SK-N-SH (cell line): Measurements from ENCODE around the gene GDPD5. TPM values are rescaled to one million over a fixed set of nuclear protein-coding genes. Genes with fewer than 3 reads are reported as not detected.

Experiments used
- CTCF ChIA-PET: fragments of 300-600, 350-600 bp; formaldehyde crosslinking; extraction: SDS; loops from one replicate; lab custom pipeline; 2021; lab: Yijun Ruan, JAX
- POLR2A ChIA-PET: fragments of 350-600 bp; sonication (Branson Sonifier 250); formaldehyde crosslinking; extraction: SDS; loops from one replicate; lab custom pipeline; 2020; ENCODE audit warnings: antibody characterized with exemption, inconsistent platforms; lab: Yijun Ruan, JAX
- DNase-seq: peaks from one replicate; pipeline ENCODE4 v3.0.0; 2012
- H2AFZ ChIP-seq: fragments of 200-600 bp; sonication (generic); 2 replicates; pipeline ENCODE4 v1.8.1; 2016; ENCODE audit warnings: antibody characterized with exemption, mild to moderate bottlenecking, low read depth
- H3F3A ChIP-seq: fragments of 200-600 bp; sonication (generic); replicated peaks from 2 replicates; pipeline ENCODE3; 2016; ENCODE audit warnings: antibody characterized with exemption, mild to moderate bottlenecking; ENCODE audit not compliant: insufficient read depth
- H3K27ac ChIP-seq, 2 experiments: fragments of 200-500 bp in 1 of 2; fragments of 200-600 bp in 1 of 2; sonication (Bioruptor generic) in 1 of 2; sonication (generic), shearing (Covaris generic) in 1 of 2; 2 replicates each; pipeline versions ENCODE4 v1.5.1 to v1.6.1; 2014 to 2016; ENCODE audit warnings: low read depth in 2 of 2, inconsistent platforms in 1 of 2, low read length in 1 of 2, mild to moderate bottlenecking in 1 of 2, mixed read lengths in 1 of 2
- H3K27me3 ChIP-seq: fragments of 200-600 bp; sonication (generic), shearing (Covaris generic); 2 replicates; pipeline ENCODE4 v1.6.1; 2016; ENCODE audit warnings: mixed run types; ENCODE audit not compliant: insufficient read depth
- H3K36me3 ChIP-seq, 2 experiments: fragments of 200-500 bp in 1 of 2; fragments of 200-600 bp in 1 of 2; sonication (Bioruptor generic) in 1 of 2; sonication (generic) in 1 of 2; replicated peaks in 1 of 2; 2 replicates each; pipeline versions ENCODE3 to v1.5.1; 2014 to 2016; ENCODE audit warnings: low read length in 1 of 2, mild to moderate bottlenecking in 1 of 2; ENCODE audit not compliant: insufficient read depth in 2 of 2, control insufficient read depth in 1 of 2
- H3K4me1 ChIP-seq, 2 experiments: fragments of 200-500 bp in 1 of 2; fragments of 200-600 bp in 1 of 2; sonication (Bioruptor generic) in 1 of 2; sonication (generic), shearing (Covaris generic) in 1 of 2; 2 replicates each; pipeline versions ENCODE4 v1.5.1 to v1.6.1; 2014 to 2016; ENCODE audit warnings: low read depth in 1 of 2, low read length in 1 of 2, mixed run types in 1 of 2; ENCODE audit not compliant: insufficient read depth in 2 of 2, control insufficient read depth in 1 of 2
- H3K4me2 ChIP-seq: fragments of 200-600 bp; sonication (generic), shearing (Covaris generic); 2 replicates; pipeline ENCODE4 v1.6.1; 2017; ENCODE audit warnings: mixed run types
- H3K4me3 ChIP-seq, 2 experiments: fragments of 200-500 bp in 1 of 2; fragments of 200-600 bp in 1 of 2; sonication (Bioruptor generic) in 1 of 2; sonication (generic), shearing (Covaris generic) in 1 of 2; 2 replicates each; pipeline versions ENCODE4 v1.5.1 to v1.8.1; 2014 to 2016; ENCODE audit warnings: low read depth in 2 of 2, inconsistent platforms in 1 of 2, low read length in 1 of 2, mild to moderate bottlenecking in 1 of 2, mixed read lengths in 1 of 2, moderate library complexity in 1 of 2
- H3K79me2 ChIP-seq: fragments of 200-600 bp; sonication (generic); 2 replicates; pipeline ENCODE4 v1.8.1; 2017; ENCODE audit warnings: mild to moderate bottlenecking; ENCODE audit not compliant: insufficient read depth
- H3K9ac ChIP-seq: fragments of 200-600 bp; sonication (generic); 2 replicates; pipeline ENCODE4 v1.6.1; 2017; ENCODE audit warnings: mixed run types
- H3K9me2 ChIP-seq: fragments of 200-600 bp; sonication (generic); 2 replicates; pipeline ENCODE4 v1.6.1; 2017; ENCODE audit warnings: mixed run types
- H3K9me3 ChIP-seq: fragments of 200-600 bp; sonication (generic); 2 replicates; pipeline ENCODE4 v1.6.1; 2017; ENCODE audit warnings: mixed run types, mild to moderate bottlenecking, moderate library complexity
- H4K20me1 ChIP-seq: fragments of 200-600 bp; sonication (generic); 2 replicates; pipeline ENCODE4 v1.6.1; 2017; ENCODE audit warnings: mild to moderate bottlenecking, mixed run types; ENCODE audit not compliant: insufficient read depth
- EZH2phosphoT487 ChIP-seq: fragments of 200-600 bp; sonication (generic); IDR thresholded peaks from 2 replicates; pipeline ENCODE4 v1.6.1; 2017; ENCODE audit warnings: low read depth, mixed run types, mild to moderate bottlenecking, antibody characterized with exemption, moderate library complexity, borderline replicate concordance
- FOSL2 ChIP-seq: IDR thresholded peaks from 2 replicates; pipeline ENCODE4 v1.4.0; 2012; ENCODE audit warnings: low read depth, mild to moderate bottlenecking, moderate library complexity, borderline replicate concordance
- FOXJ3 ChIP-seq: sonication (generic); formaldehyde crosslinking; IDR thresholded peaks from 2 replicates; pipeline ENCODE4 v1.5.1; 2020; ENCODE audit warnings: mild to moderate bottlenecking, missing genetic modification reagents
- FOXM1 ChIP-seq: IDR thresholded peaks from 2 replicates; pipeline ENCODE4 v1.4.0; 2012; ENCODE audit warnings: low read depth, mild to moderate bottlenecking
- GATA2 ChIP-seq: sonication (generic); formaldehyde crosslinking; IDR thresholded peaks from 2 replicates; pipeline ENCODE4 v1.5.0; 2020; ENCODE audit warnings: mild to moderate bottlenecking, missing genetic modification reagents
- IRF3 ChIP-seq: fragments of 150-350 bp; IDR thresholded peaks from 2 replicates; pipeline ENCODE4 v1.6.1; 2016; ENCODE audit warnings: mild to moderate bottlenecking, low read depth, low read length
- MEF2A ChIP-seq: IDR thresholded peaks from 2 replicates; pipeline ENCODE4 v1.4.0; 2012; ENCODE audit warnings: low read depth, borderline replicate concordance
- NRF1 ChIP-seq: IDR thresholded peaks from 2 replicates; pipeline ENCODE4 v1.6.1; 2012; ENCODE audit warnings: low read depth, mild to moderate bottlenecking, low read length
- RAD21 ChIP-seq: IDR thresholded peaks from 2 replicates; pipeline ENCODE4 v1.6.1; 2012; ENCODE audit warnings: mild to moderate bottlenecking, low read length
- RCOR1 ChIP-seq: fragments of 150-350 bp; IDR thresholded peaks from 2 replicates; pipeline ENCODE4 v1.6.1; 2017; ENCODE audit warnings: antibody characterized with exemption, low read length
- RFX5 ChIP-seq: IDR thresholded peaks from 2 replicates; pipeline ENCODE4 v1.6.1; 2012; ENCODE audit warnings: mild to moderate bottlenecking, improper control_type of control experiment, low read length
- SMC3 ChIP-seq: IDR thresholded peaks from 2 replicates; pipeline ENCODE4 v1.6.1; 2012; ENCODE audit warnings: low read depth, low read length, improper control_type of control experiment
- TCF12 ChIP-seq: IDR thresholded peaks from 2 replicates; pipeline ENCODE4 v1.4.0; 2012
- WGBS: methylation state at CpG from one replicate; pipeline ENCODE4 v1.1.6; 2017; ENCODE audit warnings: low lambda C conversion rate; 5-methylcytosine and 5-hydroxymethylcytosine counted together
- polyA plus RNA-seq, 3 experiments: library from polyadenylated mRNA; depleted of rRNA; stranded (reverse); fragments of >200 nt; gene quantifications; 2 replicates each; pipeline ENCODE4 v1.2.3, GENCODE V29; 2012
- TF ChIP-seq, protein P1 (sequence below): IDR thresholded peaks from 2 replicates; pipeline ENCODE4; 2012
- TF ChIP-seq, protein P2 (sequence below): IDR thresholded peaks from 2 replicates; pipeline ENCODE4 v1.6.1; 2012; ENCODE audit warnings: mild to moderate bottlenecking, low read depth, low read length, moderate library complexity
- TF ChIP-seq, protein P3 (sequence below): fragments of 150-350 bp; IDR thresholded peaks from 2 replicates; pipeline ENCODE4 v1.6.1; 2017; ENCODE audit warnings: antibody characterized with exemption, low read length, low read depth, borderline replicate concordance

GDPD5 gene
- polyA plus RNA-seq, 1 of the 3 experiments (the other 2 are of a cell fraction) = 2.2 TPM

GRCh38 chr11:75491465-75491864 lies 34.3 kb downstream of the GDPD5 start:
- H3K36me3 ChIP-seq = no peaks in the 10 kb centered on the region
- TF ChIP-seq MEF2A (no peak), FOXJ3 (CRISPR knock-in tag) (no peak), EZH2phosphoT487 (no peak), IRF3 (no peak), RAD21 (no peak), FOSL2 (no peak), NRF1 (no peak), TCF12 (no peak), RCOR1 (no peak), FOXM1 (no peak), RFX5 (no peak), SMC3 (no peak), GATA2 (CRISPR knock-in tag) (no peak)
- TF ChIP-seq, protein P1, sequence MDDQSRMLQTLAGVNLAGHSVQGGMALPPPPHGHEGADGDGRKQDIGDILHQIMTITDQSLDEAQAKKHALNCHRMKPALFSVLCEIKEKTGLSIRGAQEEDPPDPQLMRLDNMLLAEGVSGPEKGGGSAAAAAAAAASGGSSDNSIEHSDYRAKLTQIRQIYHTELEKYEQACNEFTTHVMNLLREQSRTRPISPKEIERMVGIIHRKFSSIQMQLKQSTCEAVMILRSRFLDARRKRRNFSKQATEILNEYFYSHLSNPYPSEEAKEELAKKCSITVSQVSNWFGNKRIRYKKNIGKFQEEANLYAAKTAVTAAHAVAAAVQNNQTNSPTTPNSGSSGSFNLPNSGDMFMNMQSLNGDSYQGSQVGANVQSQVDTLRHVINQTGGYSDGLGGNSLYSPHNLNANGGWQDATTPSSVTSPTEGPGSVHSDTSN = no peak
- TF ChIP-seq, protein P2, sequence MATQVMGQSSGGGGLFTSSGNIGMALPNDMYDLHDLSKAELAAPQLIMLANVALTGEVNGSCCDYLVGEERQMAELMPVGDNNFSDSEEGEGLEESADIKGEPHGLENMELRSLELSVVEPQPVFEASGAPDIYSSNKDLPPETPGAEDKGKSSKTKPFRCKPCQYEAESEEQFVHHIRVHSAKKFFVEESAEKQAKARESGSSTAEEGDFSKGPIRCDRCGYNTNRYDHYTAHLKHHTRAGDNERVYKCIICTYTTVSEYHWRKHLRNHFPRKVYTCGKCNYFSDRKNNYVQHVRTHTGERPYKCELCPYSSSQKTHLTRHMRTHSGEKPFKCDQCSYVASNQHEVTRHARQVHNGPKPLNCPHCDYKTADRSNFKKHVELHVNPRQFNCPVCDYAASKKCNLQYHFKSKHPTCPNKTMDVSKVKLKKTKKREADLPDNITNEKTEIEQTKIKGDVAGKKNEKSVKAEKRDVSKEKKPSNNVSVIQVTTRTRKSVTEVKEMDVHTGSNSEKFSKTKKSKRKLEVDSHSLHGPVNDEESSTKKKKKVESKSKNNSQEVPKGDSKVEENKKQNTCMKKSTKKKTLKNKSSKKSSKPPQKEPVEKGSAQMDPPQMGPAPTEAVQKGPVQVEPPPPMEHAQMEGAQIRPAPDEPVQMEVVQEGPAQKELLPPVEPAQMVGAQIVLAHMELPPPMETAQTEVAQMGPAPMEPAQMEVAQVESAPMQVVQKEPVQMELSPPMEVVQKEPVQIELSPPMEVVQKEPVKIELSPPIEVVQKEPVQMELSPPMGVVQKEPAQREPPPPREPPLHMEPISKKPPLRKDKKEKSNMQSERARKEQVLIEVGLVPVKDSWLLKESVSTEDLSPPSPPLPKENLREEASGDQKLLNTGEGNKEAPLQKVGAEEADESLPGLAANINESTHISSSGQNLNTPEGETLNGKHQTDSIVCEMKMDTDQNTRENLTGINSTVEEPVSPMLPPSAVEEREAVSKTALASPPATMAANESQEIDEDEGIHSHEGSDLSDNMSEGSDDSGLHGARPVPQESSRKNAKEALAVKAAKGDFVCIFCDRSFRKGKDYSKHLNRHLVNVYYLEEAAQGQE = no peak
- TF ChIP-seq, protein P3, sequence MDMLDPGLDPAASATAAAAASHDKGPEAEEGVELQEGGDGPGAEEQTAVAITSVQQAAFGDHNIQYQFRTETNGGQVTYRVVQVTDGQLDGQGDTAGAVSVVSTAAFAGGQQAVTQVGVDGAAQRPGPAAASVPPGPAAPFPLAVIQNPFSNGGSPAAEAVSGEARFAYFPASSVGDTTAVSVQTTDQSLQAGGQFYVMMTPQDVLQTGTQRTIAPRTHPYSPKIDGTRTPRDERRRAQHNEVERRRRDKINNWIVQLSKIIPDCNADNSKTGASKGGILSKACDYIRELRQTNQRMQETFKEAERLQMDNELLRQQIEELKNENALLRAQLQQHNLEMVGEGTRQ = no peak
- POLR2A ChIA-PET = no interaction called here
- H3K79me2 ChIP-seq = no peaks in the 10 kb centered on the region
- no peaks in the 10 kb centered on the region for H3F3A ChIP-seq
- no peaks in the 10 kb centered on the region for H3K9me2 ChIP-seq
- no peak overlapping the region for H3K4me3 ChIP-seq
- DNase-seq = no peak
- H2AFZ ChIP-seq = no peak overlapping the region
- H3K9ac ChIP-seq = no peak overlapping the region
- H3K4me2 ChIP-seq = no peak overlapping the region
- peaks cover 0 to 6% of the 10 kb centered on the region in 2 experiments; a peak in 2 of 4 replicates for H3K4me1 ChIP-seq
- no peak overlapping the region for H3K27ac ChIP-seq
- no peaks in the 10 kb centered on the region for H3K27me3 ChIP-seq
- H4K20me1 ChIP-seq = no peaks in the 10 kb centered on the region
- CTCF ChIA-PET = no interaction called here
- 94% methylated on average over 2 of the region's 2 CpGs for WGBS
- no peaks in the 10 kb centered on the region for H3K9me3 ChIP-seq
